GM23248 (cell line): ENCODE data around the gene ATP6V0D1.

Source experiments
- EZH2 ChIP-seq: fragments of 200-600 bp; sonication (generic); IDR thresholded peaks from 2 replicates; pipeline ENCODE4 v1.6.1; 2018; ENCODE audit warnings: antibody characterized with exemption, mild to moderate bottlenecking; ENCODE audit not compliant: insufficient read depth, poor library complexity, severe bottlenecking
- EZH2phosphoT487 ChIP-seq: fragments of 200-600 bp; sonication (generic); IDR thresholded peaks from 2 replicates; pipeline ENCODE4 v1.6.1; 2018; ENCODE audit warnings: antibody characterized with exemption, moderate library complexity, mild to moderate bottlenecking, low read depth; ENCODE audit not compliant: insufficient read depth

GRCh38 chr16:67447508-67448076, 33.4 kb downstream of the ATP6V0D1 start:
- TF ChIP-seq EZH2phosphoT487 (no peak), EZH2 (no peak)
